GM19372 (cell line): ENCODE measurements around the gene MGME1.

Source experiments
- ATAC-seq: cut with Tn5 transposase; IDR thresholded peaks from one replicate; pipeline ENCODE4 v1.9.1; 2021; ENCODE audit warnings: mild to moderate bottlenecking, low read depth, moderate library complexity; ENCODE audit not compliant: unreplicated experiment

The MGME1 gene, protein sequence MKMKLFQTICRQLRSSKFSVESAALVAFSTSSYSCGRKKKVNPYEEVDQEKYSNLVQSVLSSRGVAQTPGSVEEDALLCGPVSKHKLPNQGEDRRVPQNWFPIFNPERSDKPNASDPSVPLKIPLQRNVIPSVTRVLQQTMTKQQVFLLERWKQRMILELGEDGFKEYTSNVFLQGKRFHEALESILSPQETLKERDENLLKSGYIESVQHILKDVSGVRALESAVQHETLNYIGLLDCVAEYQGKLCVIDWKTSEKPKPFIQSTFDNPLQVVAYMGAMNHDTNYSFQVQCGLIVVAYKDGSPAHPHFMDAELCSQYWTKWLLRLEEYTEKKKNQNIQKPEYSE

GRCh38 chr20:17968366-17969277, at the start of gene MGME1, which contains the start of gene SNX5:
Gene MGME1 (plus strand): TSS chr20:17969018. CDS start chr20:17969860, 842 bp downstream.
Gene SNX5 (minus strand): TSS chr20:17968794. CDS start chr20:17968425, 369 bp downstream.
- peak; percentile 72 for ATAC-seq

GRCh38 chr20:17919149-17919548, 49.7 kb upstream of the MGME1 start:
- no peak for ATAC-seq

- no peak for ATAC-seq
Measured at GRCh38 chr20:17921774-17922173, 47.0 kb upstream of the MGME1 start.

DNA sequence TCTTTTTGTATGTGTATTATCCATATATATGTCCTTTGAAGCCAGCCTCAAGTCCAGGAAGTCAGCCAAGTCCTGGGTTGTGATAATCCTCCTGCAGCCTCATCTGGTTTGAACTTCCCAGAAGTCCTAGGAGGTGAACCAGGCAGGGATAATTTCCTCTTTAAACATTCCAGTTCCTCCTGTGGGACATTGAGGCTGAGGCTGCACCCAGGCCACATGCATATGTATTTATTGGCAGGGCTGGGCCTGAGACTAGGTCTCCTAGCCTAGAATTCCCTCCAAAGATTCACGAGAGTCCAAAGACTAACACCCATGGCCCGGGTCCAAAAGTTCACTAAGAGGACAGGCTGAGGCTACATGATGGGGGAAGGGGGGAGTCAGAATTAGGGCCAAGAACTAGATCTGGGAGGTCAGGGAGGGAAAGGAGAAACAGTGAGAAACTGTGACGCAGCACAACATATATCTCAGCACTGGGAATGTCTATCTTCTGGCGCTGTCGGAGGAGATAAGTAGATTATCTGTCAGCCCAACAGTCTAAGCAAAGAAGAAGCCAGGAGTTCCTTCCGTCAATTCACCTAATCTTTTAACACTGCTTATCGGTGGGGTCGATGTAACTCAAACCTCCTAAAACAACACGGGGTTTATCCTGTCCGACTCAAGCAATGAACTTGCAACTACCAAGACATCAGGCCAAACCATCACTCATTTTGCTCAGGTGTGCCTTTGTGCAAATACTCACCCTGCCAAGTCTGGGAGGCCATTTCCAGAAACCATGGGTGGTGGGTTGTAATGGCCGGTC, 43.5 kb upstream of the MGME1 start:
- ATAC-seq, result no peak

GRCh38 chr20:17925940-17926300, 42.9 kb upstream of the MGME1 start:
- no peak for ATAC-seq

GRCh38 chr20:17928211-17928611, 40.6 kb upstream of the MGME1 start:
- no peak for ATAC-seq

DNA sequence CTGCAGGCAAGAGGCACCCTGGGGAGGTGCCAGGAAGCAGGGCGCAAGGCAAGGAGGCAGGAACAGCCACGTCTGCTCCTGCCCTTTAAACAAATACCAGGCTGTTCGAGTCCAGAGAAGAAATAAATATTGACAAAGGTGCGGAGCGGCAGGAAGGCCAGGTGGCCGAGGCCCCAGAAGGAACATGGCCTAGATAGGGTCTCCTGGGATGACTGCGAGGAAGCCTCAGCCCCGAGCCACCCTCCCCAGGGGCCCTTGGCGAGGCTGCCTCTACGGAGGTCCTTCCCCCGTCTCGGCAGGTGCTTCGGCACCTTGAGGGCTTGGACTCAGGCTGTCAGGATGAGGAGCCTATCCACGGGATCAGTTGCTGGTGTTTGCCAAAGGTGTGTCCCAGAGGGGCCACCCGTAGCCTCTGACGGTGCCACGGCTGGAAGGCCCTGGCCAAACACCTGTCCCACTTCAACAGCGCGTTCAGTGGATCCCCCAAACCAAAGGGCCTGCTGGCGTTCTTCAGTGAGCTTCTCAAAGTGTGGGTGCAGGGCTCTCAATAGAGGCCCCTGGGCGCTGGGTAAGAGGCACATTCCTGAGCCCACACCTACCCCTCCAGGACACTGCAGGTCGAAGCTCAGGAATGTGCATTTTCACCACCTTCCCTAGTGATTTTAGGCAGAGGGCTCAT, 40.0 kb upstream of the MGME1 start:
- ATAC-seq, result no peak

DNA sequence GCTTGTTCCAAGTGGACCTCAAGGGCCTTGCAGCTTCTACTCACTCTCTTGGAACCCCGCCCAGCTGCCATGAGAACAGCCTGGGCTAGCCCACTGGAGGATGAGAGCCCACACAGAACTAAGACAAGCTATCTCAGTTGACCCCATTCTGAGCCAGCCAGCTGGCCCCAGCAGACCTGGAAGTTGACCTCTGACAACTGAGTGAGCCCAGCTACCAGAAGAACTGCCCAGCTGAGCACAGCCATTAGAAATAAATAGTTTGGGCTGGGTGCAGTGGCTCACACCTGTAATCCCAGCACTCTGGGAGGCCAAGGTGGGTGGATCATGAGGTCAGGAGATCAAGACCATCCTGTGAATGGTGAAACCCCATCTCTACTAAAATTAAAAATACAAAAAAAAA, 37.3 kb upstream of the MGME1 start:
- no peak for ATAC-seq

DNA sequence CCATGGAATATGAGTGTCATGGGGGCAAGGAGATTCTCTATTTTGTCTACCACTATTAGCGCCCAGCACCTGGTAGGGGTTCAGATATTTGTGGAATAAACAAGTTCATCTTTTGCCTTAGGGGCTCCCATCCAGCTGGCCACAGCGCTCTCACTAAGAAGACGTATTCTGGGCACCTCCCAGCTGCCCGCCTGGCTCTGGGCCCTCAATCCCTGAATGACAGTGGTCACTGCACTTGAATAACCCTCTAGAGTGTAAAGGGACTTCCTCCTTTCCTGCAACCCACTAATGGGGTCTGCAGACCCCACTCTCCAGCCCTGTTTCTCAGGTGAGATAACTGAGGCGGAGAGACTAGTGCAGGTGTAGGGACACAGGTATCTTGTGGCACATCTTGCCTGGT, 36.4 kb upstream of the MGME1 start:
- no peak for ATAC-seq

GRCh38 chr20:17933121-17933520, 35.7 kb upstream of the MGME1 start:
- no peak for ATAC-seq

GRCh38 chr20:17933711-17934110, 35.1 kb upstream of the MGME1 start:
- no peak for ATAC-seq

DNA sequence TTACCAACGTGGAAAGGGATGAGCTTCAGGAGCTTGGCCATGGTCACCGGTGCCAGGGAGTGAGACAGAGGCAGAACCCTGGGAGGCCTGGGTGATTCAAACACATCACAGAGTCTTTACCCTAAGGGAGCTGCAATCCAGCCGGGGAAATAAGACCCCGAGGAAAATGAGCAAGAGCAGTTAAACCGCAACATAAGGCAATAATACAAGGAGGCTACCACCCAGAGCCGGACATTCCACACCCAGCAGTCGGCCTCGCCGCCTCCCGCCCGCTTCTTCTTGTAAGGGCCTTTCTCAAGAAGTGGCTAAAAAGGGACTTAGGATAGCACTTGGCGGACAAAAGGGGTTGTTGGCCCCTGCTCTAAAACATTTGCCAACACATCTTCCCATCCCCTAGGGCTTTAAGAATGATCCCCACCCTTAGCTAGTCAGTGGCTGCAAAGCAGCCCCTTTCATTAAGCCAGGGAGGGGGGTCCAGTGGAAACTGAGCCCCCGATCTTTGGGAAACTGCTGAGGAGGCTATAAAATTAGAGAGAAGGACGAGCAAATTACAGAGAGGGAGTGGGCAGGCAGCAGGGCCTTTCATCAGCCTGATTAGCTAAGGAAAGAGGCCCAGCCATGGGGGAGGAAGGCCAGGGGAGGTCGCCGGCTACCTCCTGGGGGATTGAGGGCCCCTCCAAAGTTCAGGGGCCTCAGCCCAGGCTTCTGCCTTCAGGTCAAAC, 34.5 kb upstream of the MGME1 start:
- ATAC-seq, result no peak

GRCh38 chr20:17935186-17935585, 33.6 kb upstream of the MGME1 start:
- no peak for ATAC-seq

DNA sequence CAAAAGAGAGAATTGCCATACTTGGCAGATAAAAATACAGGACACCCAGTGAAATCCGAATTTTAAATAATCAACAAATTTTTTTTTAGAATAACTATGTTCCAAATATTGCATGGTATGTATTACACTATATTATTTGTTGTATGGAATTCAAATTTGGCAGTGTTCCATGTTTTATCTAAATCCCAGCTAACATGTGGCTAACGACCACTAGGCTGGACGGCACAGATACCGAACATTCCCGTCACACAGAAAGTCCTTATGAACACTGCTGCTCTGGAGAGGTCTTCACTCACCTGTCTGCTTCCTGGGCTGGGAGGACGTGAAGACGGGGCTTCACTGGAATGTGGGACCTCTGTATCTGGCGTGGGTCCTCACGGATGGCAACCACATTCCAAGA, 33.1 kb upstream of the MGME1 start:
- no peak for ATAC-seq

DNA sequence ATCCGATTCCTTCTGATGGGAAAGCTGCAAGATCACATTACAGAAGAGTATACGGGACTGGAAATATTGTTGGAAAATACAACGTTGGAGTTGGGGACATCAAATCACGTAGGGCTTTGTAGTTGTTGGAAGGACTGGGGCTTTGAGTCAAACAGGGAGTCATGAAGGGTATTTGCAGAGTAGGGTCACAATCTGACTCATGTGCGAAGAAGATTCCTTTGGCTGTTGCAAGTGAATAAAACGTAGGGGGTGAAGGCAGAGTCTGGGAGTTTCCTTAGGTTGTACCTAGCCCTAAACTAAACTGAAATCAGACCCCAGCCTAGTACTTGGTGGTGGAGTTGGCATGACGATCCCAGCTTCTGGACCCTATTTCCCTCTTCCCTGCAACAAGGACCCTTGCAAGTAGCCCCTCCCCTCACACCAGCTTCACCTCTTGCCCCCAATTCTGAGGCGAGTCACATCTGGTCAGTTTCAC, 32.5 kb upstream of the MGME1 start:
- ATAC-seq, result no peak

GRCh38 chr20:17936761-17937732, 31.8 kb upstream of the MGME1 start:
- ATAC-seq, result no peak

GRCh38 chr20:17938871-17939619, 29.8 kb upstream of the MGME1 start:
- ATAC-seq, result peak; percentile 69
